Measurements from ENCODE around the gene RAD9A.

DNA sequence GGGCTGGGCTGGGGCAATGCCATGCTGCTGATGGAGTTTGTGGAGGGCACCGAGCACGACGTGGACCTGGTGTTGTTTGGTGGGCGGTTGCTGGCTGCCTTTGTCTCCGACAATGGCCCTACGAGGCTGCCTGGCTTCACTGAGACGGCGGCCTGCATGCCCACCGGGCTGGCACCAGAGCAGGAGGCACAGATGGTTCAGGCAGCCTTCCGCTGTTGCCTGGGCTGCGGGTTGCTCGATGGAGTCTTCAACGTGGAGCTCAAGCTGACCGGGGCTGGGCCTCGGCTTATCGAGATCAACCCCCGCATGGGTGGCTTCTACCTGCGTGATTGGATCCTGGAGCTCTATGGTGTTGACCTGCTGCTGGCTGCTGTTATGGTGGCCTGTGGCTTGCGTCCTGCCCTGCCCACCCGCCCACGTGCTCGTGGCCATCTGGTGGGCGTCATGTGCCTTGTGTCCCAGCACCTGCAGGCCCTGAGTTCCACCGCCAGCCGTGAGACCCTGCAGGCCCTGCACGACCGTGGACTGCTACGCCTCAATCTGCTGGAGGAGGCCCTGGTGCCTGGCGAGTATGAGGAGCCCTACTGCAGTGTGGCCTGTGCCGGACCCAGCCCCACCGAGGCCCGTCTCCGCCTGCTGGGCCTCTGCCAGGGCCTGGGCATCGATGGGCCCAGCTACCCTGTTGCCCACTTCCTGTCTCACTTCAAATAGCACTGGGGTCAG, 32.3 kb downstream of the RAD9A start:
- no peak for TF ChIP-seq EZH2 (IDR thresholded peaks at IDR 0.05; ENCODE audit: borderline replicate concordance, low read length)
- TF ChIP-seq, protein P1, sequence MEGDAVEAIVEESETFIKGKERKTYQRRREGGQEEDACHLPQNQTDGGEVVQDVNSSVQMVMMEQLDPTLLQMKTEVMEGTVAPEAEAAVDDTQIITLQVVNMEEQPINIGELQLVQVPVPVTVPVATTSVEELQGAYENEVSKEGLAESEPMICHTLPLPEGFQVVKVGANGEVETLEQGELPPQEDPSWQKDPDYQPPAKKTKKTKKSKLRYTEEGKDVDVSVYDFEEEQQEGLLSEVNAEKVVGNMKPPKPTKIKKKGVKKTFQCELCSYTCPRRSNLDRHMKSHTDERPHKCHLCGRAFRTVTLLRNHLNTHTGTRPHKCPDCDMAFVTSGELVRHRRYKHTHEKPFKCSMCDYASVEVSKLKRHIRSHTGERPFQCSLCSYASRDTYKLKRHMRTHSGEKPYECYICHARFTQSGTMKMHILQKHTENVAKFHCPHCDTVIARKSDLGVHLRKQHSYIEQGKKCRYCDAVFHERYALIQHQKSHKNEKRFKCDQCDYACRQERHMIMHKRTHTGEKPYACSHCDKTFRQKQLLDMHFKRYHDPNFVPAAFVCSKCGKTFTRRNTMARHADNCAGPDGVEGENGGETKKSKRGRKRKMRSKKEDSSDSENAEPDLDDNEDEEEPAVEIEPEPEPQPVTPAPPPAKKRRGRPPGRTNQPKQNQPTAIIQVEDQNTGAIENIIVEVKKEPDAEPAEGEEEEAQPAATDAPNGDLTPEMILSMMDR (IDR thresholded peaks at IDR 0.05; ENCODE audit: low read length) = no peak

Data from OCI-LY1 (cell line).